NCI-H2107 (cell line): ENCODE results near the gene TUFM.
"Not testable (repeated sequence)": the region's sequence is repeated elsewhere in the genome, so short reads cannot be mapped to it uniquely, and the experiment has no call there.

ENCODE experiments used
- DNase-seq: peaks from one replicate; lab custom pipeline; 2025; lab: John Stamatoyannopoulos, UW

The TUFM gene

GRCh38 chr16:28875134-28876018 lies 29.2 kb upstream of the TUFM start:
- DNase-seq, result no peak

- no peak for DNase-seq
Measured at GRCh38 chr16:28874406-28874805, 28.3 kb upstream of the TUFM start.

GRCh38 chr16:28873543-28874201 lies 27.5 kb upstream of the TUFM start:
- no peak for DNase-seq

- no peak for DNase-seq
Measured at GRCh38 chr16:28872952-28873351, 26.8 kb upstream of the TUFM start.

- no peak for DNase-seq
Measured at GRCh38 chr16:28869201-28869600, 23.1 kb upstream of the TUFM start.

- DNase-seq, result not testable (repeated sequence)
Measured at GRCh38 chr16:28867646-28868045, 21.5 kb upstream of the TUFM start.

- DNase-seq, result no peak
Measured at GRCh38 chr16:28867241-28867640, 21.1 kb upstream of the TUFM start.

GRCh38 chr16:28866454-28866804 lies 20.3 kb upstream of the TUFM start:
- no peak for DNase-seq

- no peak for DNase-seq
Measured at GRCh38 chr16:28865722-28866453, 19.7 kb upstream of the TUFM start.

- DNase-seq, result no peak
Measured at GRCh38 chr16:28865001-28865688, 19.0 kb upstream of the TUFM start.

- DNase-seq, result no peak
Measured at GRCh38 chr16:28863929-28864793, 18.0 kb upstream of the TUFM start.

- no peak for DNase-seq
Measured at GRCh38 chr16:28859326-28859725, 13.2 kb upstream of the TUFM start.

GRCh38 chr16:28858421-28858820 lies 12.3 kb upstream of the TUFM start:
- no peak for DNase-seq

GRCh38 chr16:28846933-28847273 lies 755 bp upstream of the TUFM start:
- DNase-seq, result no peak

GRCh38 chr16:28845761-28846079 lies 428 bp downstream of the TUFM start:
- DNase-seq, result no peak

GRCh38 chr16:28845293-28845692 lies 855 bp downstream of the TUFM start:
- DNase-seq, result no peak

GRCh38 chr16:28844226-28844885 lies 1.8 kb downstream of the TUFM start:
- no peak for DNase-seq

- no peak for DNase-seq
Measured at GRCh38 chr16:28843766-28844165, 2.4 kb downstream of the TUFM start.

- DNase-seq, result no peak
Measured at GRCh38 chr16:28842696-28843095, 3.5 kb downstream of the TUFM start.

GRCh38 chr16:28839899-28840298 lies 6.2 kb downstream of the TUFM start:
- no peak for DNase-seq

- no peak for DNase-seq
Measured at GRCh38 chr16:28839004-28839639, 7.0 kb downstream of the TUFM start.
